Common myeloid progenitor, CD34-positive (primary cell): ENCODE results near the gene CTTNBP2.

Source experiments
- CTCF ChIA-PET: fragments of 350-600 bp; sonication (Branson Sonifier 250); formaldehyde crosslinking; loops from one replicate; lab custom pipeline; 2021; ENCODE audit warnings: antibody characterized with exemption; lab: Charles Lee
- POLR2A ChIA-PET: fragments of 350-600 bp; sonication (Branson Sonifier 250); formaldehyde crosslinking; loops from one replicate; lab custom pipeline; 2021; ENCODE audit warnings: antibody characterized with exemption; lab: Charles Lee
- DNase-seq, 3 donors: peaks; one replicate each; pipeline versions ENCODE4 v3.0.0 to v3.0.0-alpha.2; 2013
- H3K27ac ChIP-seq, 2 experiments: 1 replicate in 1 of 2; 2 replicates in 1 of 2; pipeline ENCODE4 v1.7.0; 2013; ENCODE audit warnings: inconsistent platforms in 2 of 2, low read length in 2 of 2, mild to moderate bottlenecking in 2 of 2, low read depth in 1 of 2, moderate library complexity in 1 of 2; ENCODE audit not compliant: severe bottlenecking in 2 of 2, insufficient read depth in 1 of 2, poor library complexity in 1 of 2
- H3K27me3 ChIP-seq, 5 experiments: replicated peaks in 2 of 5; 1 replicate in 3 of 5; 2 replicates in 2 of 5; pipeline versions ENCODE4 v1.6.1 to v1.7.0; 2013; ENCODE audit warnings: low read length in 4 of 5, mild to moderate bottlenecking in 2 of 5, moderate library complexity in 2 of 5, inconsistent platforms in 1 of 5; ENCODE audit not compliant: insufficient read depth in 5 of 5, control insufficient read depth in 4 of 5
- H3K36me3 ChIP-seq, 4 experiments: 1 replicate in 2 of 4; 2 replicates in 2 of 4; pipeline versions ENCODE4 v1.6.1 to v1.7.0; 2013; ENCODE audit warnings: low read length in 3 of 4, control low read depth in 1 of 4, mild to moderate bottlenecking in 1 of 4; ENCODE audit not compliant: control insufficient read depth in 4 of 4, insufficient read depth in 4 of 4
- H3K4me1 ChIP-seq, 4 experiments: 1 replicate in 3 of 4; 2 replicates in 1 of 4; pipeline versions ENCODE4 v1.6.1 to v1.7.1; 2013; ENCODE audit warnings: low read length in 3 of 4, mild to moderate bottlenecking in 3 of 4, control low read depth in 1 of 4, inconsistent platforms in 1 of 4, moderate library complexity in 1 of 4; ENCODE audit not compliant: control insufficient read depth in 4 of 4, insufficient read depth in 4 of 4; ENCODE audit errors: control extremely low read depth in 1 of 4
- H3K4me3 ChIP-seq, 7 experiments: 1 replicate in 4 of 7; 2 replicates in 3 of 7; pipeline versions ENCODE4 v1.5.1 to v1.7.0; 2013; ENCODE audit warnings: mild to moderate bottlenecking in 7 of 7, low read length in 6 of 7, moderate library complexity in 6 of 7, inconsistent platforms in 2 of 7, low read depth in 2 of 7, control low read depth in 1 of 7; ENCODE audit not compliant: insufficient read depth in 4 of 7, control insufficient read depth in 1 of 7; ENCODE audit errors: extremely low read depth in 1 of 7
- H3K9me3 ChIP-seq, 5 experiments: 1 replicate in 4 of 5; 2 replicates in 1 of 5; pipeline versions ENCODE4 v1.6.1 to v1.7.1; 2013; ENCODE audit warnings: low read length in 4 of 5, mild to moderate bottlenecking in 2 of 5, inconsistent platforms in 1 of 5, low read depth in 1 of 5, moderate library complexity in 1 of 5; ENCODE audit not compliant: control insufficient read depth in 4 of 5, insufficient read depth in 2 of 5; ENCODE audit errors: control extremely low read depth in 1 of 5
- WGBS: methylation state at CpG from one replicate; pipeline ENCODE4 v1.1.5; 2013; ENCODE audit not compliant: insufficient coverage; 5-methylcytosine and 5-hydroxymethylcytosine counted together

CTTNBP2 gene

DNA sequence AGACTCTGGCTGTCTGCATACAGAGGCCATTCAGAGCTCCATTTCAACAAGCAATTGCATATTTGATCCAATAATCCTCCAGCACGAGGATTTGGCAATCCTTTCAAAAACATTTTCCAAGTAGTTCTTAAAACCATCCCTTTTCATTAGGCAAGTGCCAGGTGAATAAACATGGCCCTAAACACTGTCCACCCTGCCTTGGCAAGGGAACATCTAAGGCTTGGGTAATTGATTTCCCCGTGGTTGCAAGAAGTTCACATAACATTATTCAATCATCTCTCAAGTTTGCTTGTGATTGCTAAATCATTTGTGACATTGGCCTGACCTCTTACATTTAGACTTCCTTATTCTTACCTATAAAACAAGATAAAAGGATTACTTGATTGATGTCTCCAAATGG, 175.2 kb downstream of the CTTNBP2 start:
- no peak overlapping the region for H3K4me3 ChIP-seq
- no peaks in the 10 kb centered on the region for H3K4me1 ChIP-seq
- DNase-seq: no peak
- 96% methylated on average over 2 of the region's 2 CpGs for WGBS
- no peak overlapping the region for H3K27ac ChIP-seq
- no peaks in the 10 kb centered on the region for H3K36me3 ChIP-seq
- H3K27me3 ChIP-seq: peaks cover 0 to 2% (median 0%) of the 10 kb centered on the region in 5 experiments
- POLR2A ChIA-PET: no interaction called here
- CTCF ChIA-PET: no interaction called here
- no peaks in the 10 kb centered on the region for H3K9me3 ChIP-seq

GRCh38 chr7:117692338-117692737, 180.9 kb downstream of the CTTNBP2 start:
- DNase-seq: no peak
- Histone ChIP-seq H3K4me3 (no peak overlapping the region), H3K36me3 (no peaks in the 10 kb centered on the region), H3K9me3 (no peaks in the 10 kb centered on the region), H3K27me3 (peaks cover 0 to 2% (median 0%) of the 10 kb centered on the region in 5 experiments), H3K4me1 (no peaks in the 10 kb centered on the region), H3K27ac (no peak overlapping the region)
- 100% methylated on average over 4 of the region's 7 CpGs for WGBS
- ChIA-PET POLR2A (no interaction called here), CTCF (no interaction called here)

- no CpG with 5 or more reads among the region's 3 CpGs for WGBS
- POLR2A ChIA-PET: interaction anchor here (0.6 kb wide), 1 partner anchor 158 kb away, joined by 3 read pairs; no protein-coding TSS in a partner anchor
- H3K36me3 ChIP-seq: no peaks in the 10 kb centered on the region
- no peaks in the 10 kb centered on the region for H3K4me1 ChIP-seq
- H3K4me3 ChIP-seq: no peak overlapping the region
- H3K9me3 ChIP-seq: no peaks in the 10 kb centered on the region
- no peaks in the 10 kb centered on the region for H3K27me3 ChIP-seq
- CTCF ChIA-PET: no interaction called here
- H3K27ac ChIP-seq: no peak overlapping the region
- DNase-seq: no peak
These were observed 183.1 kb downstream of the CTTNBP2 start for GRCh38 chr7:117690147-117690546.

DNA sequence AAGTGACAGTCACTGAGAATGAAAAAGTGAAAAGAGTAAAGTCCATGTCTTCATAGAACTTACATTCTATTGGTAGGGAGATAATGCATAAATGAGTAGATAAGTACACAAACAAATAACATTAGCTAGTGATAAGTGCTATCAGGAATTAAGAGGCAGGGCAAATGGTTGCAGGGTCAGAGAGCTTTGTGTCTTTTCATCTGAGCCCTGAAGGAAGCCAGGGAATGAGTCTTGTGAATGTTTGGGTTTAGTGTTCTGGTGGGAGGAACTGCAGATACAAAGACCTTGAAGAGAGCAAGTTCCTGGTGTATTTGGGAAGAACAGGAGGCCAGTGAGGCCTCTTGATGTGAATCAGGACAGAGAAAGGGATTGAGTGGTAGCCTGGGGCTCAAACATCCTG, 183.8 kb downstream of the CTTNBP2 start:
- ChIA-PET CTCF (interaction anchor here (0.5 kb wide), 1 partner anchor 504 kb away, joined by 3 read pairs; no protein-coding TSS in a partner anchor), POLR2A (no interaction called here)
- DNase-seq: no peak
- Histone ChIP-seq H3K27ac (no peak overlapping the region), H3K36me3 (no peaks in the 10 kb centered on the region), H3K4me1 (no peaks in the 10 kb centered on the region), H3K27me3 (peaks cover 0 to 1% (median 0%) of the 10 kb centered on the region in 5 experiments), H3K4me3 (no peak overlapping the region), H3K9me3 (no peaks in the 10 kb centered on the region)

- ChIA-PET POLR2A (interaction anchor here (0.6 kb wide), 1 partner anchor 1457 kb away, joined by 4 read pairs; no protein-coding TSS in a partner anchor), CTCF (no interaction called here)
- no peak for DNase-seq
- 89% methylated on average over 1 of the region's 2 CpGs for WGBS
- Histone ChIP-seq H3K4me1 (no peaks in the 10 kb centered on the region), H3K9me3 (no peaks in the 10 kb centered on the region), H3K4me3 (no peak overlapping the region), H3K36me3 (no peaks in the 10 kb centered on the region), H3K27ac (no peak overlapping the region), H3K27me3 (peaks cover 0 to 5% (median 0%) of the 10 kb centered on the region in 5 experiments)
These were observed 185.1 kb downstream of the CTTNBP2 start for GRCh38 chr7:117688126-117688525.

DNA sequence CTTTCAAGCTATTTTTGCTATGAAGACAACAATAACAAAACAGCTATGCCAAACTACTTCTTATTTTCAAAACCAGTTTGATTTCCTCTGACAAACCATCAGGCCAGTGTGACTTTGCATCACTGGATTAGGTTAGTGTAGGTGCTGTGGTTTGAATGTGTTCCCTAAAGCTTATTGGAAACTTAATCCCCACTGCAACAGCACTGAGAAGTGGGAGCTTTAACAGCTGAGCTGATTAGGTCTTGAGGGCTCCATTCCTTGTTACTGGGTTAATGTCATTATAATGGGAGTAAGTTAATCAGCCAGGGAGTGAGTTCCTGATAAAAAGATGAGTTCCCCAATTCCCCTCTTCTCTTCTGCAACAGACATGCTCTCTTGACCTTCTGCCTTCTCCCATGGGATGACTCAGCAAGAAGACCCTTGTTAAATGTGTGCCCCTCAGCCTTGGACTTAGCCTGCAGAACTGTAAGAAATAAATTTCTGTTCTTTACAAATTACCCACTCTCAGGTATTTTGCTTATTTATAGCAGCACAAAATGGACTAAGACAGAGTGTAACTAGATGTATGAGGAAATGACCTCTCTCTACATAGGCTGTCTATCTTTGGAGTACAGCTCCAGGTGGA, 186.8 kb downstream of the CTTNBP2 start:
- H3K36me3 ChIP-seq: no peaks in the 10 kb centered on the region
- CTCF ChIA-PET: no interaction called here
- H3K27me3 ChIP-seq: peaks cover 0 to 8% (median 0%) of the 10 kb centered on the region in 5 experiments
- H3K27ac ChIP-seq: no peak overlapping the region
- POLR2A ChIA-PET: no interaction called here
- no peaks in the 10 kb centered on the region for H3K9me3 ChIP-seq
- no peaks in the 10 kb centered on the region for H3K4me1 ChIP-seq
- no peak overlapping the region for H3K4me3 ChIP-seq
- no peak for DNase-seq

DNA sequence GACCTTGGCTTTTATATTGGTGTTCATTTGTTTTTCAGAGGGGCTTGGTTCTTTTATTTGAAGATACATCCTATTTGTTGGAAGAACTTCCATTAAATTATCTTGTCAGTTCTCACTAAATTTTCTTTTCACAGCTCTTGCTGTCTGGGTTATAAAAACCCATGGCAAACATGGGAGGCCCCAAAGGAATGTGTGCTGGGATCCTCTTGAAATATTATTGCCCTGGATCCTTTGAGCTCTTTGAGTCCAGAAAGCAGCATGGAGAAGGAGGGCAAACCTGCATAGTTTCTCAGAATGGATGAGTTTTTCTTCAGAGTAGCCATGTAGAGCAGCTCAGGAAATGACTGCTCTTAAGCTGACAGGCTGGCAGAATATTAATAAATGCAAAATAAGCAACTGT, 187.4 kb downstream of the CTTNBP2 start:
- Histone ChIP-seq H3K36me3 (no peaks in the 10 kb centered on the region), H3K27me3 (peaks cover 0 to 8% (median 0%) of the 10 kb centered on the region in 5 experiments), H3K4me1 (no peaks in the 10 kb centered on the region), H3K27ac (no peak overlapping the region), H3K9me3 (no peaks in the 10 kb centered on the region), H3K4me3 (no peak overlapping the region)
- ChIA-PET POLR2A (no interaction called here), CTCF (no interaction called here)
- DNase-seq: no peak
